Tibial nerve (tissue), 4 donors: Measurements from ENCODE around the gene MOB3A. TPM values are rescaled to one million over a fixed set of nuclear protein-coding genes. Genes with fewer than 3 reads are reported as not detected.
A peak's percentile ranks its signal among the peaks of the same experiment; 100 is the strongest.

Source experiments
- DNase-seq, 2 donors: peaks; one replicate each; pipeline ENCODE4 v3.0.0-alpha.2; 2019; ENCODE audit warnings: low spot score in 2 of 2
- H3K27ac ChIP-seq, 4 donors: fragments of 200-600 bp; sonication (generic) in 3 of 4; one replicate each; pipeline ENCODE4 v1.5.1; 2017 to 2019; ENCODE audit warnings: mild to moderate bottlenecking in 1 of 4
- H3K27me3 ChIP-seq, 2 donors: fragments of 200-600 bp; sonication (generic) in 1 of 2; one replicate each; pipeline versions ENCODE4 v1.5.1 to v1.6.0; 2017 to 2019
- H3K36me3 ChIP-seq, 3 donors: fragments of 200-600 bp; sonication (generic); one replicate each; pipeline ENCODE4 v1.5.1; 2018 to 2019
- H3K4me1 ChIP-seq, 4 donors: fragments of 200-600 bp; sonication (generic) in 3 of 4; one replicate each; pipeline ENCODE4 v1.5.1; 2017 to 2019
- H3K4me3 ChIP-seq, 4 donors: fragments of 200-600 bp; sonication (generic) in 3 of 4; one replicate each; pipeline ENCODE4 v1.5.1; 2017 to 2019; ENCODE audit warnings: mild to moderate bottlenecking in 1 of 4, moderate library complexity in 1 of 4
- H3K9me3 ChIP-seq, 4 donors: fragments of 200-600 bp; sonication (generic) in 3 of 4; one replicate each; pipeline ENCODE4 v1.5.1; 2017 to 2019
- CTCF ChIP-seq, 5 experiments: fragments of 200-600 bp in 3 of 5; fragments of 450-650 bp in 2 of 5; sonication (generic) in 3 of 5; IDR thresholded peaks; one replicate each; pipeline ENCODE4 v1.5.1; 2016 to 2019; ENCODE audit warnings: antibody characterized with exemption in 5 of 5, mild to moderate bottlenecking in 3 of 5, moderate library complexity in 2 of 5
- EP300 ChIP-seq, 2 donors: sonication (generic); formaldehyde crosslinking; IDR thresholded peaks; one replicate each; pipeline ENCODE4 v1.6.1; 2017; ENCODE audit warnings: antibody characterized with exemption in 2 of 2, mild to moderate bottlenecking in 1 of 2
- POLR2A ChIP-seq, 2 donors: fragments of 450-650 bp; IDR thresholded peaks; one replicate each; pipeline ENCODE4 v1.6.1; 2017; ENCODE audit warnings: antibody characterized with exemption in 2 of 2, mild to moderate bottlenecking in 2 of 2, moderate library complexity in 2 of 2
- WGBS, 2 donors: methylation state at CpG; one replicate each; pipeline ENCODE4 v1.1.5; 2018; 5-methylcytosine and 5-hydroxymethylcytosine counted together
- total RNA-seq, 4 donors: library from RNA; depleted of rRNA; stranded (reverse); fragments of >200 nt; gene quantifications; one replicate each; pipeline ENCODE4 v1.1.0, GENCODE V29; 2016

The MOB3A gene
- total RNA-seq, 4 donors from 2014 or later, result 31.7 to 70.8 (median 35.2) TPM

- Histone ChIP-seq H3K27ac (peak overlapping the region; percentile 88 to 100 (median 99)), H3K9me3 (no peaks in the 10 kb centered on the region), H3K4me1 (peaks cover 10 to 81% (median 66%) of the 10 kb centered on the region in 4 donors), H3K27me3 (no peaks in the 10 kb centered on the region), H3K4me3 (no peak overlapping the region), H3K36me3 (no peaks in the 10 kb centered on the region)
- WGBS, 2 donors, result 27 to 28% methylated on average over 4 to 5 of the region's 5 CpGs
- DNase-seq, result no peak
- TF ChIP-seq POLR2A (IDR thresholded peaks at IDR 0.05), result no peak
- TF ChIP-seq EP300 (IDR thresholded peaks at IDR 0.05), result no peak
- TF ChIP-seq CTCF (IDR thresholded peaks at IDR 0.05), result no peak
Observed at GRCh38 chr19:2056837-2057192, 39.3 kb downstream of the MOB3A start.

GRCh38 chr19:2055931-2056836 is 39.9 kb downstream of the MOB3A start:
- H3K27ac ChIP-seq, result peak overlapping the region; percentile 88 to 100 (median 99)
- TF ChIP-seq CTCF (IDR thresholded peaks at IDR 0.05) (peak in 1 of 5 experiments; percentile 14), POLR2A (IDR thresholded peaks at IDR 0.05) (peak; percentile 29 to 71), EP300 (IDR thresholded peaks at IDR 0.05) (peak; percentile 60 to 80)
- H3K27me3 ChIP-seq, result no peaks in the 10 kb centered on the region
- DNase-seq, result peak in 1 of 2 donors; percentile 66
- peaks cover 10 to 87% (median 71%) of the 10 kb centered on the region in 4 donors for H3K4me1 ChIP-seq
- no peaks in the 10 kb centered on the region for H3K36me3 ChIP-seq
- 0 to 1% methylated on average over 8 to 13 of the region's 22 CpGs for WGBS, 2 donors
- no peaks in the 10 kb centered on the region for H3K9me3 ChIP-seq
- H3K4me3 ChIP-seq, result peak overlapping the region; percentile 35 to 57 (median 45)

GRCh38 chr19:2054763-2055162 is 41.4 kb downstream of the MOB3A start:
- 68 to 69% methylated on average over 8 of the region's 8 CpGs for WGBS, 2 donors
- Histone ChIP-seq H3K27ac (peak overlapping the region; percentile 88 to 100 (median 99)), H3K27me3 (no peaks in the 10 kb centered on the region), H3K4me1 (peaks cover 10 to 75% (median 59%) of the 10 kb centered on the region in 4 donors), H3K36me3 (no peaks in the 10 kb centered on the region), H3K9me3 (no peaks in the 10 kb centered on the region), H3K4me3 (no peak overlapping the region)
- TF ChIP-seq EP300 (IDR thresholded peaks at IDR 0.05) (no peak), POLR2A (IDR thresholded peaks at IDR 0.05) (peak in 1 of 2 donors; percentile 9)
- DNase-seq, result no peak

GRCh38 chr19:2053601-2054389 is 42.3 kb downstream of the MOB3A start:
- peaks cover 0 to 8% (median 0%) of the 10 kb centered on the region in 3 donors for H3K36me3 ChIP-seq
- H3K9me3 ChIP-seq, result no peaks in the 10 kb centered on the region
- no peak overlapping the region for H3K4me3 ChIP-seq
- peaks cover 10 to 74% (median 57%) of the 10 kb centered on the region in 4 donors for H3K4me1 ChIP-seq
- H3K27ac ChIP-seq, result peak overlapping the region; percentile 88 to 100 (median 99)
- no peak for DNase-seq
- WGBS, 2 donors, result 74 to 77% methylated on average over 24 of the region's 24 CpGs
- TF ChIP-seq EP300 (IDR thresholded peaks at IDR 0.05) (peak in 1 of 2 donors; percentile 53), CTCF (IDR thresholded peaks at IDR 0.05) (no peak), POLR2A (IDR thresholded peaks at IDR 0.05) (no peak)
- no peaks in the 10 kb centered on the region for H3K27me3 ChIP-seq

GRCh38 chr19:2051773-2052704 is 44.1 kb downstream of the MOB3A start:
- 61 to 69% methylated on average over 16 to 18 of the region's 18 CpGs for WGBS, 2 donors
- peaks cover 10 to 74% (median 60%) of the 10 kb centered on the region in 4 donors for H3K4me1 ChIP-seq
- H3K36me3 ChIP-seq, result peaks cover 0 to 8% (median 0%) of the 10 kb centered on the region in 3 donors
- DNase-seq, result no peak
- peak overlapping the region; percentile 29 to 100 (median 95) for H3K4me3 ChIP-seq
- peak overlapping the region; percentile 99 to 100 (median 99) for H3K27ac ChIP-seq
- no peaks in the 10 kb centered on the region for H3K9me3 ChIP-seq
- no peaks in the 10 kb centered on the region for H3K27me3 ChIP-seq
- TF ChIP-seq EP300 (IDR thresholded peaks at IDR 0.05), result no peak
- no peak for TF ChIP-seq POLR2A (IDR thresholded peaks at IDR 0.05)
- TF ChIP-seq CTCF (IDR thresholded peaks at IDR 0.05), result no peak
